ENCODE results near the gene CAPZB.

Gene CAPZB

GRCh38 chr1:19404748-19405147 lies 80.6 kb downstream of the CAPZB start:
- no peak for DNase-seq

- DNase-seq: no peak
Measured at GRCh38 chr1:19403256-19403655, 82.1 kb downstream of the CAPZB start.

- no peak for DNase-seq
Measured at GRCh38 chr1:19402031-19402813, 83.1 kb downstream of the CAPZB start.

- DNase-seq: no peak
Measured at GRCh38 chr1:19401535-19401889, 83.8 kb downstream of the CAPZB start.

- no peak for DNase-seq
Measured at GRCh38 chr1:19400875-19401534, 84.3 kb downstream of the CAPZB start.

- DNase-seq: no peak
Measured at GRCh38 chr1:19400192-19400611, 85.1 kb downstream of the CAPZB start.

GRCh38 chr1:19398309-19398760 lies 87.0 kb downstream of the CAPZB start:
- DNase-seq: no peak

GRCh38 chr1:19397217-19397945 lies 88.0 kb downstream of the CAPZB start:
- DNase-seq: no peak

GRCh38 chr1:19396280-19396679 lies 89.1 kb downstream of the CAPZB start:
- no peak for DNase-seq

- no peak for DNase-seq
Measured at GRCh38 chr1:19395678-19396192, 89.6 kb downstream of the CAPZB start.

GRCh38 chr1:19393046-19393445 lies 92.3 kb downstream of the CAPZB start:
- DNase-seq: no peak

- DNase-seq: no peak
Measured at GRCh38 chr1:19392221-19392620, 93.1 kb downstream of the CAPZB start.

GRCh38 chr1:19391596-19391981 lies 93.8 kb downstream of the CAPZB start:
- DNase-seq: no peak

- DNase-seq: peak; percentile 81
Measured at GRCh38 chr1:19390901-19391595, 94.3 kb downstream of the CAPZB start.

- no peak for DNase-seq
Measured at GRCh38 chr1:19390166-19390850, 95.0 kb downstream of the CAPZB start.

GRCh38 chr1:19388980-19389379 lies 96.4 kb downstream of the CAPZB start:
- no peak for DNase-seq

GRCh38 chr1:19387045-19387467 lies 98.3 kb downstream of the CAPZB start:
- no peak for DNase-seq

- DNase-seq: no peak
Measured at GRCh38 chr1:19385869-19386591, 99.3 kb downstream of the CAPZB start.

- no peak for DNase-seq
Measured at GRCh38 chr1:19385221-19385620, 100.1 kb downstream of the CAPZB start.

- DNase-seq: no peak
Measured at GRCh38 chr1:19384772-19385187, 100.6 kb downstream of the CAPZB start.

- no peak for DNase-seq
Measured at GRCh38 chr1:19384113-19384512, 101.2 kb downstream of the CAPZB start.

- no peak for DNase-seq
Measured at GRCh38 chr1:19382222-19382621, 103.1 kb downstream of the CAPZB start.
